K562 treated with DMSO at 1 percent for 24 hours (cell line): ENCODE data around the gene ARMCX5. TPM values are rescaled to one million over a fixed set of nuclear protein-coding genes. Genes with fewer than 3 reads are reported as not detected.

ENCODE experiments used
- total RNA-seq: library from RNA; unstranded; fragments of 300-600 nt; gene quantifications from 2 replicates; pipeline ENCODE4 v1.2.3, GENCODE V29; 2022; ENCODE audit warnings: low read depth; ENCODE audit not compliant: insufficient read depth

Gene ARMCX5
- 6.8 and 12.1 TPM in 2 replicates for total RNA-seq

GRCh38 chrX:102599084-102599950 is at the start of gene ARMCX5:
ARMCX5 (plus strand) TSS chrX:102599515; CDS start chrX:102602142, 2,627 bp downstream.

DNA sequence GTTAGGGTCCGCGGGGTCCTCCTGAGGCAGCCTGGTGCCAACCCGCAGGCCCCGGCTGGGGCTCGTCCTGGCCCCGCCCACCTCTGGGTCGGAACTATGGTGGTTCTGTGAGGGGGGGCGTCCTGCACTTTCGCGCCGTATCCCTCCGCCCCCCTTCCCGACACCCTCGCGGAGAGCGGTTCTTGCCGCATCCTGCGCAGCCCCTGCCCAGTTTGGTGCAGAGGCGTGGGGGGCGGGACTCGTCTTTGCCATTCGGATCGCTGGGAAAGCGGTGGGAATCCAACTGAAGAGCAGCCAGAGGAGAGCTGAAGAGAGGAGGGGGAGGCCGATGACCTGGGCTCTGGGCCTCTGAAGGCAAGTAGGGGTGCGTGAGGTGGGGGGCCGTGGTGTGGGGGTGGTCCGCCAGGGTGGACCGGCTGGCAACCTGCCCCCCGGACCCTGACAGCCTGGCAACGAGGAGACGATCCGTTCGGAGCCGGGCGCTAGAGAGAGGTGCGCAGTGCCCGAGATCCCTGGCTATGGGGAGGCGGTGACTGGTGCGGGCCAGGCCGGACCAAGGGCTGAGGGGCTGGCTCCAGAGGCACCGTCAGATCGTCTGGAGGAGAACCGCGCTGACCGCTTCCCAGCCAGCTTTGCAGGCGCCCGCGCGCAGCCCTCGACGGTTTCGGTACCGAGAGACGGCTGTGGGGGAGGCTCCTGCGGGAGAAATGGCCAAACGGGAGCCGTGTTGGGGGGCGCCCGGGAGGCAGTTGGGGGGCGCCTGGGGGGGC is 52.1 kb downstream of the ARMCX5 start, which contains the start of gene GPRASP1:
Gene GPRASP1, plus strand, starts transcription at position 242 of the 770 bp plus-strand sequence. CDS start 2,431 bp downstream, outside the sequence.

Other genes with a start within 250 kb of the ARMCX5 start
- 14.3 and 23.3 TPM in 2 replicates for gene NXF2B, start 159.5 kb upstream of the ARMCX5 start, total RNA-seq
- gene TCP11X2, start 127.7 kb upstream of the ARMCX5 start, total RNA-seq = not detected in 2 replicates
- gene TMSB15A, start 82.8 kb upstream of the ARMCX5 start, total RNA-seq = 2.5 TPM in 1 of 2 replicates, not detected in the other
- gene GPRASP1, start 52.0 kb downstream of the ARMCX5 start, total RNA-seq = 0.09 and 0.31 TPM in 2 replicates
- gene GPRASP2, start 112.9 kb downstream of the ARMCX5 start, total RNA-seq = 4.2 and 5.2 TPM in 2 replicates
- gene GPRASP3, start 121.2 kb downstream of the ARMCX5 start, total RNA-seq = 1.4 and 1.8 TPM in 2 replicates